ENCODE data around the gene UNC13C. TPM values are rescaled to one million over a fixed set of nuclear protein-coding genes. Genes with fewer than 3 reads are reported as not detected.
"Not testable (repeated sequence)": the region's sequence is repeated elsewhere in the genome, so short reads cannot be mapped to it uniquely, and the experiment has no call there.

Gene UNC13C
- total RNA-seq, 2 experiments from 2014 or later: not detected

- CTCF ChIA-PET (ENCODE audit: unreplicated experiment): no interaction called here
- H3K4me1 ChIP-seq (ENCODE audit: insufficient read depth, low read length, poor library complexity, severe bottlenecking): no peaks in the 10 kb centered on the region
- POLR2A ChIA-PET: no interaction called here
- no TSS peak for BruUV-seq (replicated peaks)
- H4K20me1 ChIP-seq (ENCODE audit: insufficient read depth, low read length): no peaks in the 10 kb centered on the region
- no peaks in the 10 kb centered on the region for H3K36me3 ChIP-seq (ENCODE audit: insufficient read depth, low read length)
- H3K9me2 ChIP-seq (ENCODE audit: insufficient read depth, low read length): no peaks in the 10 kb centered on the region
- no peak overlapping the region for H3K27ac ChIP-seq (ENCODE audit: low read depth, low read length, poor library complexity, severe bottlenecking)
- no peak overlapping the region for H3K4me2 ChIP-seq (ENCODE audit: low read length)
- DNase-seq (ENCODE audit: low spot score): no peak
- no peak overlapping the region for H3K4me3 ChIP-seq (ENCODE audit: low read depth, low read length, poor library complexity, severe bottlenecking)
- H3K9me3 ChIP-seq (ENCODE audit: low read length): no peaks in the 10 kb centered on the region
- TF ChIP-seq EZH2phosphoT487 (IDR thresholded peaks at IDR 0.05; ENCODE audit: borderline replicate concordance, low read depth, low read length) (no peak), CTCF (conservative IDR thresholded peaks at IDR 0.05; ENCODE audit: low read length) (no peak)
- no peaks in the 10 kb centered on the region for H3K79me2 ChIP-seq (ENCODE audit: insufficient read depth, low read depth, low read length)
- no peak overlapping the region for H2AFZ ChIP-seq (ENCODE audit: low read length)
- intact Hi-C loops (cut with micrococcal nuclease; ENCODE audit: unreplicated experiment): no loop called here
These were observed 445.9 kb downstream of the UNC13C start for GRCh38 chr15:54424171-54424570.

- no peak overlapping the region for H3K4me2 ChIP-seq (ENCODE audit: low read length)
- CTCF ChIA-PET (ENCODE audit: unreplicated experiment): no interaction called here
These were observed 450.4 kb downstream of the UNC13C start for GRCh38 chr15:54428596-54428995.

GRCh38 chr15:54450288-54450687 lies 472.0 kb downstream of the UNC13C start:
- H3K4me2 ChIP-seq (ENCODE audit: low read length); BruUV-seq (replicated peaks); H4K20me1 ChIP-seq (ENCODE audit: insufficient read depth, low read length); H3K4me3 ChIP-seq (ENCODE audit: low read depth, low read length, poor library complexity, severe bottlenecking); H3K27ac ChIP-seq (ENCODE audit: low read depth, low read length, poor library complexity, severe bottlenecking); H3K9me2 ChIP-seq (ENCODE audit: insufficient read depth, low read length); H2AFZ ChIP-seq (ENCODE audit: low read length); POLR2A ChIA-PET; DNase-seq (ENCODE audit: low spot score); intact Hi-C loops (cut with micrococcal nuclease; ENCODE audit: unreplicated experiment); H3K4me1 ChIP-seq (ENCODE audit: insufficient read depth, low read length, poor library complexity, severe bottlenecking); H3K9me3 ChIP-seq (ENCODE audit: low read length); CTCF ChIA-PET (ENCODE audit: unreplicated experiment); H3K36me3 ChIP-seq (ENCODE audit: insufficient read depth, low read length); H3K79me2 ChIP-seq (ENCODE audit: insufficient read depth, low read depth, low read length): not testable (repeated sequence)

More at GRCh38 chr15:54428596-54428995, 450.4 kb downstream of the UNC13C start:
- Histone ChIP-seq H3K36me3 (ENCODE audit: insufficient read depth, low read length) (no peaks in the 10 kb centered on the region), H3K9me2 (ENCODE audit: insufficient read depth, low read length) (no peaks in the 10 kb centered on the region), H4K20me1 (ENCODE audit: insufficient read depth, low read length) (no peaks in the 10 kb centered on the region), H3K4me1 (ENCODE audit: insufficient read depth, low read length, poor library complexity, severe bottlenecking) (no peaks in the 10 kb centered on the region), H3K9me3 (ENCODE audit: low read length) (no peaks in the 10 kb centered on the region), H3K79me2 (ENCODE audit: insufficient read depth, low read depth, low read length) (no peaks in the 10 kb centered on the region), H3K27ac (ENCODE audit: low read depth, low read length, poor library complexity, severe bottlenecking) (no peak overlapping the region), H2AFZ (ENCODE audit: low read length) (no peak overlapping the region), H3K4me3 (ENCODE audit: low read depth, low read length, poor library complexity, severe bottlenecking) (no peak overlapping the region)
- TF ChIP-seq CTCF (conservative IDR thresholded peaks at IDR 0.05; ENCODE audit: low read length) (no peak), EZH2phosphoT487 (IDR thresholded peaks at IDR 0.05; ENCODE audit: borderline replicate concordance, low read depth, low read length) (no peak)
- no peak for DNase-seq (ENCODE audit: low spot score)
- no TSS peak for BruUV-seq (replicated peaks)
- POLR2A ChIA-PET: interaction anchor here (0.6 kb wide), 1 partner anchor 56 kb away, joined by 3 read pairs; no protein-coding TSS in a partner anchor
- intact Hi-C loops (cut with micrococcal nuclease; ENCODE audit: unreplicated experiment): no loop called here

Measured in OCI-LY7 (cell line).